Measurements from ENCODE around the gene MEF2D. TPM values are rescaled to one million over a fixed set of nuclear protein-coding genes. Genes with fewer than 3 reads are reported as not detected.

Gene MEF2D
- total RNA-seq, 1 experiment from 2014 or later: 17.3 TPM

DNA sequence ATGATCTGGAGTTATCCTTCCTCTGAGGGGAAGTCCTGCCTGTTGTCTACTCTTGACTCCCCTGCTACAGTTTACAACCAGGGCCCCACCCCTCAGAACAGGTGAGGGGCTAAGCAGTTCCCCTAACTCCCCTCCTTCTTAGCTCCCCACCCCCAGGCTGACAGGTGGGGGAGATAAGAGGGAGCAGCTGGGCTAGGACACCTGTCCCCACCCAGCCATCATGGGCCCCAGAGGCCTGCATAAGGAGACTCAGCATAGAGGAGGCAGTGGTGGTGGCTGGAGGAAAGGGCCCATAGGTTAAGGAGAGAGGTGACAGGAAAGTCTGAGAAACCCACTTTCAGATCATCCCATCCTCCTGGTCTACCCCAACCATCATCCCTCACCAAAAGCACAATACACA is 6.8 kb downstream of the MEF2D start:
- Histone ChIP-seq H3K27ac (ENCODE audit: low read length) (no peak overlapping the region), H3K36me3 (ENCODE audit: low read depth, low read length) (0 out of 2 replicates have a peak, but pooled peaks cover 8% of the 10 kb centered on the region), H3K4me1 (ENCODE audit: insufficient read depth, low read length) (peaks cover 29% of the 10 kb centered on the region), H3K4me2 (ENCODE audit: low read length) (no peak overlapping the region), H3K4me3 (ENCODE audit: low read length) (no peak overlapping the region), H3K79me2 (ENCODE audit: low read length) (peaks cover 93% of the 10 kb centered on the region), H3K9me2 (replicated peaks; ENCODE audit: low read length) (no peaks in the 10 kb centered on the region), H3F3A (ENCODE audit: low read length, unreplicated experiment) (no peaks in the 10 kb centered on the region), H2AFZ (ENCODE audit: low read length) (no peak overlapping the region), H3K27me3 (ENCODE audit: low read length) (no peaks in the 10 kb centered on the region), H4K20me1 (ENCODE audit: low read length) (peaks cover 60% of the 10 kb centered on the region), H3K9me3 (ENCODE audit: low read length) (no peaks in the 10 kb centered on the region), H3K9ac (ENCODE audit: low read length) (no peak overlapping the region)
- DNase-seq (no peak), ATAC-seq (no peak)
- no TSS peak for BruUV-seq (replicated peaks)
- intact Hi-C loops (cut with micrococcal nuclease): no loop called here
- ChIA-PET POLR2A (ENCODE audit: unreplicated experiment) (no interaction called here), CTCF (no interaction called here)
- TF ChIP-seq CTCF (conservative IDR thresholded peaks at IDR 0.05; ENCODE audit: low read depth, low read length) (no peak), EZH2 (IDR thresholded peaks at IDR 0.05; ENCODE audit: low read length, unreplicated experiment) (no peak), EZH2phosphoT487 (IDR thresholded peaks at IDR 0.05; ENCODE audit: borderline replicate concordance, low read length) (no peak)

- ChIA-PET POLR2A (ENCODE audit: unreplicated experiment) (no interaction called here), CTCF (no interaction called here)
- H3K4me1 ChIP-seq (ENCODE audit: insufficient read depth, low read length): peaks cover 29% of the 10 kb centered on the region
- H3K27me3 ChIP-seq (ENCODE audit: low read length): no peaks in the 10 kb centered on the region
- peaks cover 93% of the 10 kb centered on the region for H3K79me2 ChIP-seq (ENCODE audit: low read length)
- no peak overlapping the region for H2AFZ ChIP-seq (ENCODE audit: low read length)
- H3K9ac ChIP-seq (ENCODE audit: low read length): no peak overlapping the region
- H3K4me3 ChIP-seq (ENCODE audit: low read length): no peak overlapping the region
- 0 out of 2 replicates have a peak, but pooled peaks cover 8% of the 10 kb centered on the region for H3K36me3 ChIP-seq (ENCODE audit: low read depth, low read length)
- intact Hi-C loops (cut with micrococcal nuclease): no loop called here
- H4K20me1 ChIP-seq (ENCODE audit: low read length): peaks cover 59% of the 10 kb centered on the region
- H3F3A ChIP-seq (ENCODE audit: low read length, unreplicated experiment): no peaks in the 10 kb centered on the region
- no peak for TF ChIP-seq EZH2phosphoT487 (IDR thresholded peaks at IDR 0.05; ENCODE audit: borderline replicate concordance, low read length)
- no peak for TF ChIP-seq CTCF (conservative IDR thresholded peaks at IDR 0.05; ENCODE audit: low read depth, low read length)
- TF ChIP-seq EZH2 (IDR thresholded peaks at IDR 0.05; ENCODE audit: low read length, unreplicated experiment): no peak
- H3K4me2 ChIP-seq (ENCODE audit: low read length): no peak overlapping the region
- no peaks in the 10 kb centered on the region for H3K9me2 ChIP-seq (replicated peaks; ENCODE audit: low read length)
- no peak overlapping the region for H3K27ac ChIP-seq (ENCODE audit: low read length)
- no peak for ATAC-seq
- BruUV-seq (replicated peaks): no TSS peak
- no peak for DNase-seq
- H3K9me3 ChIP-seq (ENCODE audit: low read length): no peaks in the 10 kb centered on the region
Observed at GRCh38 chr1:156493154-156493631, 7.4 kb downstream of the MEF2D start.

DNA sequence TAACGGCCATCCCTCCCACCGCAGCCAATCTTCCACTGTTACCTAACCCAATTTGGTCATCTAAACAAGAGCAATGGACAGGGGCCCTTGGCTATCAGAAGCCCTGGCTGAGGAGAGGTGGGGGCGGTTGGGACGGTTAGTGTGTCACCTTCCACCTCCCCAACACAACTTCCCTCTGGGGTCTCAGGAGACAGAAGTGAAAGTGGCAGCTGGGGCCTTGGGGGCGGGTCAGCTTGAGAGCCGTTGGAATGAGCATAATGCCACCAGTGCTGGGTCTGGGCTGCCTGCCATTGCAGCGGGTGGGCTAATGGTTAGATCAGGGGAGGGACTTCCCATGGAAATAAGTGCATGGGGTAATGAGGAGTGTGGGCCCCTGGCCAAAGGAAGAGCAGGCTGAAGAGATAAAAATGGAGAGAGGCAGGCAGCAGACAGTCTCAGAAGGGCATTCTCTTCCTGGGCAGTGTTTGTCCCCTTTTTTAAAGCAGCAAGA is 7.9 kb downstream of the MEF2D start:
- Histone ChIP-seq H3K27ac (ENCODE audit: low read length) (no peak overlapping the region), H3K27me3 (ENCODE audit: low read length) (no peaks in the 10 kb centered on the region), H3K4me2 (ENCODE audit: low read length) (no peak overlapping the region), H3K9me2 (replicated peaks; ENCODE audit: low read length) (no peaks in the 10 kb centered on the region), H3F3A (ENCODE audit: low read length, unreplicated experiment) (no peaks in the 10 kb centered on the region), H3K4me1 (ENCODE audit: insufficient read depth, low read length) (peaks cover 31% of the 10 kb centered on the region), H3K4me3 (ENCODE audit: low read length) (no peak overlapping the region), H3K9ac (ENCODE audit: low read length) (no peak overlapping the region), H3K9me3 (ENCODE audit: low read length) (no peaks in the 10 kb centered on the region), H3K79me2 (ENCODE audit: low read length) (peaks cover 93% of the 10 kb centered on the region), H3K36me3 (ENCODE audit: low read depth, low read length) (0 out of 2 replicates have a peak, but pooled peaks cover 8% of the 10 kb centered on the region), H4K20me1 (ENCODE audit: low read length) (peaks cover 58% of the 10 kb centered on the region), H2AFZ (ENCODE audit: low read length) (no peak overlapping the region)
- CTCF ChIA-PET: no interaction called here
- ATAC-seq (no peak), DNase-seq (no peak)
- intact Hi-C loops (cut with micrococcal nuclease): no loop called here
- POLR2A ChIA-PET (ENCODE audit: unreplicated experiment): no interaction called here
- no peak for TF ChIP-seq EZH2phosphoT487 (IDR thresholded peaks at IDR 0.05; ENCODE audit: borderline replicate concordance, low read length)
- no peak for TF ChIP-seq EZH2 (IDR thresholded peaks at IDR 0.05; ENCODE audit: low read length, unreplicated experiment)
- TF ChIP-seq CTCF (conservative IDR thresholded peaks at IDR 0.05; ENCODE audit: low read depth, low read length): no peak
- BruUV-seq (replicated peaks): no TSS peak
